NCI-H2227 (cell line): ENCODE data around the gene AKR1B1.

Source experiments
- DNase-seq: peaks from one replicate; lab custom pipeline; 2025; ENCODE audit not compliant: unreplicated experiment; lab: John Stamatoyannopoulos, UW

The AKR1B1 gene

GRCh38 chr7:134446446-134446845 lies 12.5 kb downstream of the AKR1B1 start:
- DNase-seq: no peak

DNA sequence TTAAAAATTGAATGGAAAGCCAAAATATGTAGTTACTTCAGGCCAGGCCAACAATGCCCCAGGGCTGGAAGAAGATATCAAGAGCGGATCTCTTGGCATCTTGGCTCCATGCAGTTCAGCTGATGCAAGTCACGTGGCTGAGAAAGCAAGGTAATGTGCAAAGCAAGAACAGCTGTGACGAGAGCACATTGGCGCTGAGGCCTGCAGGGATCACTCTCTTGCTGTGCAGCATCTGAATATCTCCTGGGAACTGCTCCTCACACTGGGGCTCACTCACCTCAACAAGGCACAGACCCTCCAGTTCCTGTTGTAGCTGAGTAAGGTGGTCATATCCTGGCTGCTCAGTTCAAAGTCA lies 14.0 kb downstream of the AKR1B1 start:
- DNase-seq: no peak

- DNase-seq: no peak
Observed at GRCh38 chr7:134444198-134444960, 14.5 kb downstream of the AKR1B1 start.

DNA sequence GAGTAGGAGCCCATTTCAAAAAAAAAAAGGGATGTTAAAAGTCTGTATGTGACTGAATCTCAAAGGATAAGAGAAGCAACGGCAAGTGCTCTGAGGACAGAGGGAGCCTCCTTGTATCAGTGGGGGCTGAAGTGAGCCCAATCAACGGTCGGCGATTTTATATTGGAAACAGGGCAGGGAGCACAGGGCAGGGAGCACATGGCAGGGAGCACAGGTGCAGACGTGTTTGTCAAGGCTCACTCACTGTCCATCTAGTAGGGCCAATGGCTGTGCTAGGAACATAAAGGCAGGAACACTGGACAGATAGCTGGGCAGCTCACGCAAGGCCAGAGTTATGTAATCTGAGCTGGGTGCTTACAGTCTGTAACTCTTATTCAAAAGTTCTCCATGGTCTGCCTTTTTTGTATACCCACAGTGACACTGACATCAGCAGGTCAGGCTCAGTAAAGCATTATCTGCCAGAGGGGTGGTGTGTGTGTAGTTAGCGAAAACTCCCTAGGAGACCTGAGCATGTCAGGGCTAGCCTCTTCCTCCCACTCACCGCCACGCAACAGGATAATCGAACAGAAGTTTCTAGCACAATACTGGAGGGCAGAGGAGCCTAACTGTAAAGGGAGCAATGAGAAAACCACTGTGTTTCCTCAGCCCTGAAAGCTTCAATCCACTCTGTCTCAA lies 15.4 kb downstream of the AKR1B1 start:
- DNase-seq: no peak

GRCh38 chr7:134442441-134443220 lies 16.3 kb downstream of the AKR1B1 start:
- DNase-seq: no peak

- no peak for DNase-seq
Observed at GRCh38 chr7:134441264-134441663, 17.6 kb downstream of the AKR1B1 start.

- DNase-seq: no peak
Observed at GRCh38 chr7:134440476-134440875, 18.4 kb downstream of the AKR1B1 start.

- DNase-seq: no peak
Observed at GRCh38 chr7:134440067-134440466, 18.8 kb downstream of the AKR1B1 start.

DNA sequence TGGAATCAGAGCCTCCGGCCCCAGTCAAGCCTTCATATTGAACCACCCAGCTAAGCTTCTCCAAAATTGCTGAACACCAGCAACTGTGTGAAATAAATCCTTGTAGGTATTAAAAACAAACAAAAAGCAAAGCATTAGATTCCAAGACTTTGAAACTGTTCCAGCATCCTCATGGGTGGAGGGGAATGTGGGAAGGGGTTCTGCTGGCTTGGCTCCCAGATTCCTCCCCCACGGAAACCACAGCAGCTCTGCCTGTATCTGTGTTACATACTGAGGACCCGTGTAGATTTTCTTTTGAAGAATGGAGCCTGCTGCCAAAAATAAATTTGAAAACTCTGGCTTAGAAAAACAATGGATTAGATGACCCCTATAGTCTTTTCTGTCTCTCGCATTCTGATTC lies 20.0 kb downstream of the AKR1B1 start:
- DNase-seq: no peak

DNA sequence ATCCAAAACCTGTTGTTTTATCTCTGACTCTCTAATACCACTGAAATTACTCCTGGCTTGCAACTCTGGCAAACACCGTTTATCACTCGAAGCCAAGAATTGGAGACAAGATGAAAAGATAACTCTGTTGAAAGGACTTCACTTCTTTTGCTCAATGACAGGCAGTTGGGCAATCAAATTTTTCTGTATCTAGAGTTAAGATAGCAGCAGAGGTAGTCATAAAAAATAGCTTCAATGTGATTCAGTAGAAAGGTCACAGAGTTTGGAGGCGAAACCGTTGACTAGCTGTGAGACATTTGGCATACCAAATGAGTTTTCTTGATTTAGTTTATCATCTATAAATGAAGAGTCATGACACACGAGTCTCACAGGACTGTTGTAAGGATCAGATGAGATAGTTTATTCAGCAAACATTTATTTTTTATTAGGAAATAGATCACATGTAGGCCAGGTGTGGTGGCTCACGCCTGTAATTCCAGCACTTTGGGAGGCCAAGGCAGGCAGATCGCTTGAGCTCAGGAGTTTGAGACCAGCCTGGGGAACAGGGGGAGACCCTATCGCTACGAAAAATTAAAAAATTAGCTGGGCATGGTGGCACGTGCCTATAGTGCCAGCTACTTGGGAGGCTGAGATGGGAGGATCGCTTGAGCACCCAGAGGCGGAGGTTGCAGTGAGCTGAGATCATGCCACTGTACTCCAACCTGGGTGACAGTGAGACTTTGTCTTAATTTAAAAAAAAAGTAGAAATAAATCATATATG lies 23.6 kb downstream of the AKR1B1 start:
- no peak for DNase-seq

- no peak for DNase-seq
Observed at GRCh38 chr7:134434701-134435100, 24.2 kb downstream of the AKR1B1 start.

- DNase-seq: no peak
Observed at GRCh38 chr7:134433430-134433829, 25.5 kb downstream of the AKR1B1 start.

DNA sequence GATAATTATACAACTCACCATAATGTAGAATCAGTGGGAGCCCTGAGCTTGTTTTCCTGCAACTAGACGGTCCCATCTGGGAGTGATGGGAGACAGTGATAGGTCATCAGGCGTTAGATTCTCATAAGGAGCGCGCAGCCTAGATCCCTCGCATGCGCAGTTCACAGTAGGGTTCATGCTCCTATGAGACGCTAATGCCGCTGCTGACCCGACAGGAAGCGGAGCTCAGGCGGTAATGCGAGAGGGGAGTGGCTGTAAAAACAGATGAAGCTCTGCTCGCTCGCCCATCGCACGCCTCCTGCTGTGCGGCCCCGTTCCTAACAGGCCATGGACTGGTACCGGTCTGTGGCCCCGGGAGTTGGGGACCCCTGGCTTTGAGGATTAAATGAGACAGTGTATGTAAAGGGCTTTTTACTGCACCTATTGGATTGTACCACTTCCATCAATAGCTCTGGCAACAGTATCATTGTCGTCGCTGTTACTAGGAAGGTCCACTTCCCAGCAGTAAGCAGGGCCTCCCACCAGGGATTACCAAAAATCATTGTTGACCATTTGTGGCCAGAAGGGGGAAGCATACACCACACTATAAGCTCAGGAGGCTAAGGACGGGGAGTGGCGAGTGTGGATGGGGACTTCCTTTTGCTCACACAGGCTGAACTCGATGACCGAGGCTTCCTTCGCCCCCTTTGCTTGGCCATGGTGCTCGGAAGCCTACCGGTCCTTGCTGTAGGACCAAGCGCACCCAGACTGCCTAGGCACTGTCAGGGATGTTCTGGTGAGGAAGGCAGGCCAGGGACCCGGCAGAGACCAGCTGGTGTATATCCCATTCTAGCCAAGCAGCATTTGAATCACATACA lies 26.4 kb downstream of the AKR1B1 start:
- peak; percentile 94 for DNase-seq

- DNase-seq: no peak
Observed at GRCh38 chr7:134431815-134432214, 27.1 kb downstream of the AKR1B1 start.

- no peak for DNase-seq
Observed at GRCh38 chr7:134429481-134429880, 29.4 kb downstream of the AKR1B1 start.

DNA sequence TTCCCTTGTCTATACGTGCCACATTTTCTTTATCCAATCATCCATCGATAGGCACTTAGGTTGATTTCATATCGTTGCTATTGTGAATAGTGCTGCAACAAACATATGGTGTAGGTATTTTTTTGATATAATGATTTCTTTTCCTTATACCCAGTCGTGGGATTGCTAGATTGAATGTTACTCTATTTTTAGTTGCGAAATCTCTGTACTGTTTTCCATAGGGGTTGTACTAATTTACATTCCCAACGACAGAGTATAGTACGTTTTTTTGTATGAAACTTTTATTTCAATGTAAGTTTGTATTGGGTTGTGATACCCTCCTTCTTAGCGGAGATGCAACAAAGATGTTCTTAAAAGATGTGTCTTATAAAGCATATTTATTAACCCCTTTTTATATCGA lies 30.0 kb downstream of the AKR1B1 start:
- no peak for DNase-seq

GRCh38 chr7:134427896-134428295 lies 31.0 kb downstream of the AKR1B1 start:
- DNase-seq: no peak

- no peak for DNase-seq
Observed at GRCh38 chr7:134425777-134426176, 33.1 kb downstream of the AKR1B1 start.

DNA sequence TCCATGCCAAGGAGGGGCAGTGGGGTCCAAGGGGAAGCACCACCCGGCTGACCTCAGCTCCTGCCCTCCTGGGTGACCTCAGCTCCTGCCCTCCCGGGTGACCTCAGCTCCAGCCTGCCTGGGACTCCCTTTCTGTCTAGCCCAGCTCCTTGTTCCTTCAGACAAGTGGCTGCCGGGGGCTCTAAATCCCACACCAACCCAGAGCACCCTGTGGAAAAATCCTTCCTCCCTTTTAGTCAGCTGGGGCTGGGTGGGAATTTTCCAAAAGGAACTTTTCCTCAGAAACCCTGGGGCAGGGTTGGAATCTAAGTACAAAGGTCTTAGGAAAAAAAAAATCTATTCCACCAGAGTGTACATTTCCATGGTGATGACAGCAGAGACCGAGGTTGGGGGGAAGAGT lies 36.3 kb downstream of the AKR1B1 start:
- no peak for DNase-seq

DNA sequence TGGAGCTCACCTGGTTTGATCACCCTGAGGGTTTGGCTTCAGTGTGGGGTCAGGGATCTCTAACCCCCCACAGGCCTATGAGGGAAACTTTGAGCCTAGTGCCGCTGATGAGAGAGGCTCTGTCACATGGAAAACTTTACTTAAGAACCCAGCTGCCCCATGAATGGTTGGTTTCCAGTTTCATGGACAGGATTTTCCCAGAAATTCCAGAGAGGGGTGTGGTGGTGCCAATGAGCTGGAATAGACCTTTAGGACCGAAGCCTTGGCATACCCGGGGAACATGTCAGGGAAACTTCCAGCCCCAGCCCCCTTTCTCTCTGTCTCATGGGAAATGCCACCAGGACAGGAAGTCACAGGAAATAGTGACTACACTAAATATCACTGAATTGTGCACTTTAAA lies 36.9 kb downstream of the AKR1B1 start:
- DNase-seq: no peak
